NCI-H345 treated with DMSO at 0.1 percent for 48 hours (cell line): Measurements from ENCODE around the gene CNTN5.

ENCODE experiments used
- DNase-seq: peaks from one replicate; lab custom pipeline; 2025; ENCODE audit not compliant: unreplicated experiment; lab: John Stamatoyannopoulos, UW

The CNTN5 gene

DNA sequence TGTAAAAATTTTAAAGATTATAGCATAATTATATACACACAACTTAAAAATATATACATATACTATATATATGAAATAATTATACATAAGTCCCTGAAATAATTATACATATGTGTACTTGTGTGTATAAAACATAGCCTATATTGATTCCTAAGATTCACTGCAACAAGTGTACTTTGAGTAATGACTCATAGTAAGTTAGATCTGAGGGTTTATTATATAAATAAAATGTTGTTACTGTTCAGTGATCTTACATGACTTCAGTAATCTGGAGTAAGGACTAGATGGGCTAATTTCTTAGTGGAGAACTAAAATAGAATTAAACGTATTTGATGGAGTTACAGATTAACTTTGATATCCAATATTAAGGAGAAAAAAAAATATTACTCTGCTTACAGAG is 350.5 kb downstream of the CNTN5 start:
- DNase-seq = peak; percentile 14

DNA sequence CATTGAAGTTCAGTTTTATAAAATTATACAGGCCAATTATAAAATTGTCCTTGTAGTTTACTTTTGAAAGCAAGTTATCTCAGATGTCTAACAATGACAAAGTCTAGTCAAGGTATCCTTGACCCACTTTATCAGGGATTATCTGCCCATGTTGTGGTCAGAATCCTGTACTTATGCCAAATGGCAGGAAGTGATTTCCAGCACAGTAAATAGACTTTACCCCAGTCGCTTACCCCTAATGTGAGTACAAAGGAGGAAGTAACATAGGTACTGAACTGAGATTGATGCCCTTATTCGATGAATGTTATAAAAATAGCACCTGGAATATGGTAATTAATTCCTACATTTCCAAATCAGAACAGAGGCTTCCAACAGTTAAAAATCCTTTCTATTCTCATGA is 355.7 kb downstream of the CNTN5 start:
- no peak for DNase-seq

DNA sequence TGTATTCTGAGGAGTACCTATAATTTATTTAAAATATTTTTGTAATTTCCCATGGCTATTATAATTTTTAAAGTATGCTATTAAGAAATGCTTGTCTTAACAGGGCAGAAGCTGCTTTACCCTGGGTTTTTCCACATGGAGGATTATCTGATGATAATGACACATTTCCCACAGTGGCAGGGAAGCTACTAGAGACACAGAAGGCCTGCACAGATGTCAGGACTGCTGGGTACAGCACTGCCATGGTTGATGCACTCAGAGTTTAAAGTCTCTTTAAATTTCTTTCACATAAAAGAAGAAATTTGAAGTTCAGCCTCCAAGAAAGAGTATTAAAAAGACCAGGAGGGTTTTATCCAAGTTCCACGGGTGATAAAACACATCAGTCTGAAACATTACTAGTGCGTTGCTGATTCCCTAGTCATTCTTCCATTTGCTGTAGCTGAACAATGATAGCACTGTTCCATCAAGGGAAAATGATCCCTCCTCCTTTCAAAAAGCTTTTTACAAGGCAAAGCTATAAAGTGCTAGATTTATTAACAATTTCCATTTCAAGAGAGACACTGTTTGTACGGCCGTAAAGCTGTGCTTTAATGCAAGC is 363.0 kb downstream of the CNTN5 start:
- DNase-seq = no peak

DNA sequence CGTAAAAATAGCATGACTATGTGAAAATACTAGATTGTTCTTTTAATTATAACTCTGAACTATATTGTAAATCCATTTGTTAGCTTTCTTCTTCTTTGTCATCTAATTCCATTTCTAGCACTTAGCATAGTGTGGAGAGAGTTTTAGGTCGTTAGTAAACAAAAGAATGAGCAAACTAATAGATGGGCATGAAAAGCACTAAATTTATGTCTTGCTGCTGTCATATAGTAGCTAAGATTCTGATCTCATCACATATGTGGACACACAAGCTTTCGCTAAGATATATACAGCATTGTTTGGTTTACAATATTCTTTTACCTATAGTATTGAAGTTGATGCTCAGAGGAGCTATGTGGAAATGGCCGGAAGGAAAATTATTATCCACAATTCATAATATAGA is 370.5 kb downstream of the CNTN5 start:
- DNase-seq = no peak

DNA sequence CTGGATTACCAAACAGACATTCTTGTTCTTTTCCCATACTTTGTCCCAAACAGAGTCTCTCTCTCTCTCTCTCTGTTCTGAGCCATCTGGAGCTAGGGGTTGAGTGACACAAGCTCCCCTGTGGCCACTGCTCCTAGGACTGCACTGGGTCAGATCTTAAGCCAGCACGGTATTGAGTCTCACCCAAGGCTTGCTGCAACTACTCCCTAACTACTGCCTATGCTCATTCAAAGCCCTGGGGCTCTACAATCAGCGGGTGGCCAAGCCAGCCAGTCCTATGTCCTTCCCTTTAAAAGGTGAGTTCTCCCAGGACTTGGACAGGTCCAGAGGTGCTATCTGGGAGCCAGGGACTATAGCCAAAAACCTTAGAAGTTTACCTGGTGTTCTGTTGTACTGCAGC is 385.6 kb downstream of the CNTN5 start:
- no peak for DNase-seq

DNA sequence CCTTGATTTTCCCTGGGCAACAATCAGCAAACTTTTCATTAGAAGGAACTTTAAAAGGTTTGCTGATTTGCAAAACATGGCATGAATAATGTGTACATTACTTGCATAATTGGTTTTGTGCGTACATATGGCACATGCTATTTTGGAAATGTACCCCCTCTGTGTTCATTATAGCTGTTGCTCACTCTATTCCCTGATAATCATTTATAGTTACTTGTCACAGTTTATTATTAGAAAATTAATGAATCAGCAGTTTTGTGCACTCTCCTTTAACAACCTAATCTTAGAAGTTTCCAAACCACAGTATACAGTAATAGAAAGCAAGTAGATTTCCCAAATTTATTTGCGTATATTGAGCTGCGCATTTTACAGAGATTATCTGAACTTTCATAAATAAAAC is 389.9 kb downstream of the CNTN5 start:
- no peak for DNase-seq

DNA sequence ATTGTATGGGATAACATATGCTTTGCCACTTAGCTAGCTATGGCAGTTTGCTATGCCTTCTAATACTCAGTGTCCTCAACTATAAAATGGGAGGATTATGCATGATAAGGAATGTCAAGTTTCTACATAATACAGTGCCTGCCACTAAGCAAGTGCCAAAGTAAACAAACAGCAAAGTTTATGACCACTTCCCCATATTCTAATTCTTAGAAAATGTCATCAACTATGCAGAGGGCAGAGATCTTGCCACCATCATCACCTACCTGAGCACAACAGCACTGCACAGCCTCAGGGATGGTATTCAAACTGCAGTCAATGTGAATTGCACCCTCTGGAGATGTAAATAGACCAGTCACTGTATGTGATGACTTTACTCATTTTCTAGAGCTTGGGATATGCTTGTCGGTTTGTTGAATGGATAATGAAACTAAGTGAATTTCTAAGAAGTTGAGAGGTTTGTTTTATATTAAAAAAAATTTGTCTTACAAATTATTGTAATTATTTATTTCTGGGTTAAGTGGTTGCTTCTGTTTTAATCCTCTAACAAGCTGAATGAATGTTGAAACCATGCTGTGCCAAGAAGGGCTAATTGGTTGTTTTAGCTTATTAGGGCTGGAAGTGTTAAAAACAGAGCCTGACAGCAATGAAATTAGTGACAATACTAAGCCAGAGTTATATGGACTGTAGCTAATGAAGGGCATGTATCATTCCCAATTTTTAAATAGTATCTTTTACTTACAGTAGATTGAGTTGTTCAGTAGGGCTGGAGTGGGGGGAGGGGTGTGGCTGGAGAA is 398.4 kb downstream of the CNTN5 start:
- DNase-seq = no peak

DNA sequence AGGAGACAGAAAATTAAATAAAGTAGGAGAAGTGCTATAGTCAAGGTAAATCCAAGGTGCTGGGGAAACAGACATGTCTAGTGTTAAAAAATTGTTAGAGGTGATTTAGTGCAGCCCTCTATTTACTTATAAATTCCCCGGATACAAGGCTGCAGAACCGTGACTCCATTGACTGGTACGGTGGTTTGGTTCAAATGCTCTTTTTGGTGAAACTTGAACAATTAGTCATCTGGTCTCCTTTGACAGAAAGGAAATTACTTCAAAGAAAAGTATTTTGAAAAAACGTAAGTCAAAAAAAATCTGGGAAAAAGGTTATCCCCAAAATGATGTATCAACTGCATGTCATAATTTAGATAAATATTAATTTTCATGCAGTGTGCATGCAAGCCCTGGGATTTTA is 399.2 kb downstream of the CNTN5 start:
- DNase-seq = no peak

DNA sequence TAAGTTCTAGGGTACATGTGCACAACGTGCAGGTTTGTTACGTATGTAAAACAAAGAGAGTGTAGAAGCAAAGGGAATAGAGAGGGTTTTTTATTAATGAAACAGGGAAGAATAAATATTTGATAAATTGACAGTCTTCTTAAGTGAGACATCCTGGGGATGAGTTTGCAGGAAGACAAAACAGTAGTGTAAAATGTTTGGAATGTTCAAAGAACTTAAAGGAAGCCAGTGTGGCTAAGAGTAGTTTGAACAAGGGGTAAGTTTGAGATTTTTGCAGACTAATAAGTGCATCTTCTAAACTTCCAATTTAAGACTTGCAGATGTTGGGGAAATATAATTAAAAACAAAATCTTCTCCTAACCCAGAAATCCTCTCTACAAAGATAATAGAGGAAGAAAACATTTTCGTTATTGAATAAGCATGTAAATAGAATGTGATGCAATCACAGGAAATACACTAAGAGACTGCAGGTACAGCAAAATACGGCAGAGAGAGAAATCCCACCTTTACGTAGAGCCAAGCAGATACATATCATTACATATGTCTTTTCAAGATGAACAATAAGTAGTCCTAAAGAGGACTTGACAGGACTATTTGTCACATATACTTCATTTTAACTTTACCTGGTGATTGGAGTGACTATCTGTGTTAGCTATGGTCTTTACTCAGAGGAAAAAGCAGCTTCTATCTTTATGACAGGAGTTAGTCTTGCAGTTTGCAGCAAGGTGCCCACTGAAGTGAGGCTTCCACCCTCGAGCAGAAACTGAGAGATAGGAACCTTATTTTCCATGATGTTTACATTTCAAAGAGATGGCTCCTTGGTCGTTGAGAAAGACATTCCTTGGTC is 402.1 kb downstream of the CNTN5 start:
- no peak for DNase-seq

DNA sequence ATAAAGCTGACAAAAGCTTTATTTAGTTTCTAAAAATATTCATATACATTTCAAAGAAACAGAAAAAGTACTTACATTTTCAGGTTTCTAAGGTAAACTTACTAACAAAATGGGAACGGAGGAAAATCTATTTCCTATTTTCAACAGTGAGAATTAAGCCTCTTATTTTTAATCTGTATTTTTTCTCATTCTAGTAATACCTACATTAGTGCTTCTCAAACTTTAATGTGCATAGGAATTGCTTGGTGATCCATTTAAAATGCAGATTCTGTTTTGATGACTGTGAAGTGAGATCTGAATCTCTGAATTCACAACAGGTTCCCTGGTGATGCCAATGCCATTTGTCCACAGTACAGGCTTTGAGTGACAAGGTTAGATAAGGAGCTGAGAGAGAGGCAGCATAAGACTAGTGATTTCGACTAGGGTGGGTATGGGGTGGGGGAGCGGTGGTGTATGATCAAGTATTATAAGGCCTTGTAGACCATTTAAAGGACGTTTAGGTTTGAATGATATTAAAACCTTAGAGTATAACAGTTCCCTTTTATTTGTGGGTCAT is 402.8 kb downstream of the CNTN5 start:
- DNase-seq = no peak

DNA sequence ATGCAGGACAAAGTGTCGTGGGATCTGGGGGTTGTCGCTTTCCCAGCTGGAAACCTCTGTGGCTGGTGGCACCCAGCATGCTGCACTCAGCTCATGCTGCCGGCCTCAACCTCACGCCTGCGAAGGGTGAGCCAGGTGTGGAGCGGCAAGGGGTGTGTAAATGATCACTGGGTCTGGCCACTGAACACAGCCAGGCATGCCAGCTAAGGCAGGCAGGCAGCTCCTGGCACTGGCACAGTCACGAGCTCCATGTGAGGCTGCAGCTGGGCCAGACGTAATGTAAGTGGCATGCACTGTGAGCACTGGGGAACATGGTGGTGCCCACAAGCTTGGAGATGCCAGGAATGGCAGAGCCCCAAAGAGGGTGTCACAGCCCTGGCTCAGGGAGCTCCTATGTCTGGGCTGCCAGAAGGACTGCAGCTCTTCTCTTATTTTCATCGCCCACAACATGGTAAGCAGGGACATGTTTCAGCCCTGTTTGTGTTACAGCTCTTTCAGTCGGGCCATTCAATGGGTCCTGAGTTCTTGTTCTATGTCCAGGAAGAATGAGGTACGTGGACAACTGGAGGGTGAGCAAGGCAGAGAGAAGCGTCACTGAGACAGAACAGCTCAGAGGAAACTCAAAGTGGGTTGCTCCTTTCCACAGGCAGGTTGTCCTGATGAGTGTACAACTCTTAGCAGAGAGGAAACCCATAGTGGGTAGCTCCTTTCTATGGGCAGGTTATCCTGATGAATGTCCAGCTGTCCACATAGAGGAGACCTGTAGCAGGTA is 403.8 kb downstream of the CNTN5 start:
- DNase-seq = no peak

DNA sequence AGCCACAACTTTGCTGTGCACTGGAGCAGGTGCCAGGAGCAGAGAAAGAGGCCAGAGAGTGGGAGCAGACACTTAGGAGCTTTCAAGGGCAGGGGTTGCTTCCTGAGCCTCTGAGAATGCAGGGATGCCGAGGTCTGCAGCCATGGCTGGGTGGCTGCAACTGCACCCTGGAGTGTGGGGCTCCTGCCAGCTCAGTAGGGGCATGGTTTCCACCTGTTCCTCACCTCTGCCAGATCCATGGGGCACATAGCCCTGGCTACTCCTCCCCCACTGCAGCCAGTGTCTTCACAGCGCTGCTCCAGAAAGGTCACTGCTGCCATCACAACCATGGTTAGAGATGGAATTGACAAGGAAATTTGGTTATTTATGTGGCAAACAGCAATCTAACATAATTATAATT is 404.8 kb downstream of the CNTN5 start:
- no peak for DNase-seq

DNA sequence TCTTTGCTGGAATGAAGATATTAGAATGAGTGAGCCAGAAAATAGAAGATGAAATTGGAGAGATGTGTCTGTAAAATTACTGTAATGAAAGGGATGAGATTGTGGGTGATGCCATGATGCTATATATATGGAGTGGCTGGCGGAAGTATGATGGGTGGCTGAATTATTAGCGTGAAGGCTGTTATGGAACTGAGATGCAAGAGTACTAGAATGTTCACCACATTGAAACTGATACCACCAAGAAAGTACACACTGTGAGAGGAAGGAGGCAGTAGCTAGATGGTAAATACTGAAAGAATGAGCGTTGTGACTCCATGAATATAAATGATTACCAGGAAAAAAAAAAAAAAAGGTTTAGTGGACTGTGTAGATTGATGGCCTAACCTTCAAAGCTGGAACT is 411.9 kb downstream of the CNTN5 start:
- no peak for DNase-seq

DNA sequence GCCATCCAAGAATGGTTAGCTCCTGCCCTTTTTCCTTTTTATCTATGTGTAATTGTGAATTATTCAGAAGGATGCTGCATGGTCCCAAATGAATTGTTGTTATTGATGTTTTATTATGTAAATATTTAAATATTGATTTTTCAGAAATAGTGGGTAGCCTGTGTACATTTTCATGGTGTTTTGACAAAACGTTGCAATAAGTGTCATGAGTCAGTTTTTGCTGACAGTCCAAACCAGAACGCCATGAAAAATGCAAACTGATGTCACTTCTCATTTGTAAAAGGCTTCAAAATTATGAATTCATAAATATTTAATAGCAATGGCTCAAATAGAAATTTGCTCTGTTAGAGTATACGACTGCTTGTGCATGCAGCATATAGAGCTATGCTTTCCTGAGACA is 422.5 kb downstream of the CNTN5 start:
- DNase-seq = no peak

DNA sequence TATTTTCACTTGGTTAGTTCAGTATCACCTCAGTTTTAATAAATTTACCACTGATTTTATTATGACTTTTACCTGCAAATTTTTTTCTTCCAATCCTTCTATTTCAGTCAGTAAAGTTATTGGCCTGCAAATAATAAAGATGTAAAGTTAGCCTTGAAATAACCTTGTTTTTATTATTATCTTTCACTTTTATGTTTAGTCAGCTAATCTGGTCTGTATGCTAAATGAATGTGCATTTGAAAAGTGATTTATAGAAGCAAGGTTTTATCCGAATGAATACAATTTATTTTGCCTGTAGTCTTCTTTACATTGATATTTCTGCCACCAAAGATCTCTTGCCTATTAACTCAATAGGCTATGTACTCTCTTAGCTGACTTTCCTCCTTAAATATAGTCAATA is 425.7 kb downstream of the CNTN5 start:
- DNase-seq = no peak

DNA sequence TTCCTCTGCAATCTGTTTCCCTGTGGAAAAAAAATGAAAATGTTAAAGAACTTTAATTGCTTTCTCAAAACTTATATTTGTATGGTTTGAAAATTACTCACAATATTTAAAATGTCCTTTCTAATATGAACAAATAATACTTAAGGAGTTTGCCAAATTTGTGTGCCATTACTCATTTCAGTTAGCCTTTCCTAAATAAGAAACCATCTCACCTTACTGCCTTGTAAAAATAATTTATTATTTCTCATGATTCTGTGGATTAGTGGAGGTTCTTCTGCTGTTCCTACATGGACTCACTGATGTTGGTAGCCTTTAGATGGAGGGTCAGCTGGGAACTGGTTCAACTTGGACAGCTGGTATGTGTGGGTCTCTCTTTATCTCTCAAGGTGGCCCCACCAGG is 428.6 kb downstream of the CNTN5 start:
- DNase-seq = no peak

DNA sequence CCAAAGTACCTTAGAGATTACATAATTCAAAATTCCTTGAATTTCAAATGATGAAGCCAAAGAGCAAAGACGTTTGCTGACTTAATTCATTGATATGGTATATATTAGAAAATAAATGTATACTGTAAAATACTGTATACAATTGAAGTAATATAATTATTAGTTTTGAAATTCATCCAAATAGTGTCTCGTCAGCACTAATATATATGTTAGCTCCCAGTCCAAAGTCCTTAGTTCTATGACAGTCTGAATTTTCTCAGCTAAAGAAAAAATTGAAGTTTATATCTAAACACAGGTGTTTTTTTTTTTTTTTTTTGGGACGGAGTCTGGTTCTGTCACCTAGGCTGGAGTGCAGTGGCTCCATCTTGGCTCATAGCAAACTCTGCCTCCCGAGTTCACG is 431.3 kb downstream of the CNTN5 start:
- DNase-seq = no peak

DNA sequence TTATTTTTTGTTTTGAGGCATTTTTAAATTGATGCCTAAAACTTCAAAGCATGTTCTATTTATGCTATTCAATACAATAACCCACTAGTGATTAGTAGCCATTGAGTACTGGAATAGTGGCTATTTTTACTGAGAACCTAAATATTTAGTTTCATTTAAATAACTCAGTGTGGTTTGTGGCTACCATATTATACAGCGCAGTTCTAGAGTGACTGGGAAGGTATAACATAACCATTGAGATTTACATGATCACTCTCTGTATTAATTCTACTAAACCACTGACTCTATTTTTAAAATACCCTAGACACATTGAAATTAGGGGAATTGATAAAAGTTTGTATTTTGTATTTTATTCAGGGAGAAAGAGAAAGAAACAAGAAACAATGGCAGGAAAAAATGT is 441.2 kb downstream of the CNTN5 start:
- DNase-seq = no peak

DNA sequence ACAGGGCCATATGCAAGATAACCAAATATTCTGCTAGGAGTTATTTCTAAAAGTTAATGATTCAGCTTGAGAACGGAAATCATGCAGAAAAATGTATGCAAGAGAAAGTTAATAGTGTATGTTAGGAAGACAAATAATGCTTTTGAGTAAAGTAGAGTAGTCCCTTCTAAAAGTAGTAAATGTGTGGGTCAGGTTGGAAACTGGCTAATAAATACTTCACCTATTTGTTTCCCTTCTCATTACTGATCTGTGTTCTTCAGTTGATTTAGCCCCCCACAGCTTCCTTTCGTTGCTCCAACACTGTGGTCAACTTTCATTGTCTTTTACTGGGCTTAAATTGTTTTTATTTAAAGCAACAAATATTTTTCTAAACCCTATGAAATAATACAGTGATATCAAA is 444.2 kb downstream of the CNTN5 start:
- DNase-seq = no peak

DNA sequence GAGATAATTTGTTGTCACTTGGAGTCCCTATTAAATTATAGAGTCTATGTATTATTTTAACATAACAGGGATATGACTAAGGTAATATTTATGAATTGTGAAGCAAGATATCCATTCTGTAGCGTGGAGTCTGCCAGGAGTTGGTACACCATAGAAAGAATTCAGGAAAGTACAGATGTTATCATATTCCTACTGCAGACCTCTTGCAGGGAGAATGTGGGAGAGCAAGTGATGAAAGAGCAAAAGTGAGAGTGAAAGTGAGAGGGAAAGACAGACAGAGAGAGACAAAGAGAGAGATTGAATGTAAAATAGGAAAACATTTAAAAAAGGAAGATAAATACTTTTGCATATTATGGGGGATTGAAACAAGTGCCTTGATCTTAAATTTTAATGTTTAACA is 468.8 kb downstream of the CNTN5 start:
- DNase-seq = no peak

DNA sequence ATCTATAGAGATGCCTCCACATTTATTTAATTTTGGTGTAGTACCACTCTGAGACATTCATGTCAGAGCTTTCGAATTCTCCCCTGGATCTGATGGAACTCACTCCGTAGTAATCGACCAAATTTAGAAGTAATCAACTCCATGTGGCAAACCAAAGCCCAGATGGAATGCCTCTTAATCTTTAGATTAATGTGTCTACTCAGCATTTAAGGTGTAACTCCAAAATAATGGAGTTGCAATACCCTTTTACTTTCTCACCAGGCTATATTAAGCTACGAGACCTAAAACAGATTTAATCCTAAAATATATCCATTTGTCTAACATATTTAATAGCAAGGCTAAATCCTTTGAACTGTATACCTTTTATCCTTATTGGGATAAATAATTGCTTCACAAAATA is 473.3 kb downstream of the CNTN5 start:
- DNase-seq = no peak
